GM12873 (cell line): ENCODE results near the gene CNDP1.

Experiments used
- CTCF ChIP-seq: IDR thresholded peaks from 2 replicates; pipeline ENCODE4 v1.5.1; 2012; ENCODE audit warnings: low read depth, mild to moderate bottlenecking, moderate library complexity, low read length, control low read depth; ENCODE audit not compliant: insufficient read depth; ENCODE audit errors: missing control alignments

Gene CNDP1

GRCh38 chr18:74541703-74542555 lies 7.6 kb downstream of the CNDP1 start:
- TF ChIP-seq CTCF, result no peak

- TF ChIP-seq CTCF, result no peak
These were observed 10.6 kb downstream of the CNDP1 start for GRCh38 chr18:74544898-74545297.

- no peak for TF ChIP-seq CTCF
These were observed 11.7 kb downstream of the CNDP1 start for GRCh38 chr18:74546007-74546406.

- TF ChIP-seq CTCF, result no peak
These were observed 12.6 kb downstream of the CNDP1 start for GRCh38 chr18:74546751-74547530.

- no peak for TF ChIP-seq CTCF
These were observed 13.6 kb downstream of the CNDP1 start for GRCh38 chr18:74547860-74548259.

- TF ChIP-seq CTCF, result no peak
These were observed 15.3 kb downstream of the CNDP1 start for GRCh38 chr18:74549591-74550104.

- TF ChIP-seq CTCF, result no peak
These were observed 16.6 kb downstream of the CNDP1 start for GRCh38 chr18:74550886-74551285.
